Activated CD8-positive, alpha-beta memory T cell treated with anti-CD3 and anti-CD28 coated beads, Interleukin-2, amount 10 ng/mL, durations not matched to agents 7 days and 5 days (primary cell): ENCODE measurements around the gene DUS3L. TPM values are rescaled to one million over a fixed set of nuclear protein-coding genes. Genes with fewer than 3 reads are reported as not detected.
"Not testable (repeated sequence)": the region's sequence is repeated elsewhere in the genome, so short reads cannot be mapped to it uniquely, and the experiment has no call there.

Experiments used
- ATAC-seq: fragments of 150-1000 bp; cut with Tn5 transposase; one replicate; pipeline ENCODE4 v1.10.0; 2021; ENCODE audit warnings: moderate library complexity
- CTCF ChIA-PET: fragments of 350-600 bp; sonication (Branson Sonifier 250); formaldehyde crosslinking; loops from one replicate; lab custom pipeline; 2021; ENCODE audit warnings: antibody characterized with exemption; lab: Charles Lee
- DNase-seq: peaks from one replicate; pipeline ENCODE4 v3.0.0-alpha.2; 2020
- H3K27ac Mint-ChIP-seq: one replicate; pipeline ENCODE4 v1.8.0; 2021; ENCODE audit warnings: mild to moderate bottlenecking, mixed read lengths
- H3K27me3 Mint-ChIP-seq: one replicate; pipeline ENCODE4 v1.8.0; 2021; ENCODE audit warnings: mixed read lengths
- H3K36me3 Mint-ChIP-seq: one replicate; pipeline ENCODE4 v1.8.0; 2021; ENCODE audit warnings: mild to moderate bottlenecking, mixed read lengths
- H3K4me1 Mint-ChIP-seq: one replicate; pipeline ENCODE4 v1.8.0; 2021; ENCODE audit warnings: mixed read lengths
- H3K4me3 Mint-ChIP-seq: one replicate; pipeline ENCODE4 v1.8.0; 2021; ENCODE audit warnings: mild to moderate bottlenecking, moderate library complexity, mixed read lengths
- H3K9me3 Mint-ChIP-seq: one replicate; pipeline ENCODE4 v1.8.0; 2022; ENCODE audit warnings: low read depth, mixed read lengths
- total RNA-seq, 2 experiments: library from RNA; stranded (reverse); gene quantifications; one replicate each; pipeline ENCODE4 v1.2.3, GENCODE V29; 2021

Gene DUS3L
- total RNA-seq, 2 experiments from 2014 or later: 53.0 to 64.0 TPM

GRCh38 chr19:5785423-5785822 lies 5.5 kb downstream of the DUS3L start:
- DNase-seq (no peak), ATAC-seq (no peak)
- H3K27ac Mint-ChIP-seq: no peak overlapping the region
- no peak overlapping the region for H3K4me3 Mint-ChIP-seq
- H3K36me3 Mint-ChIP-seq: peaks cover 28% of the 10 kb centered on the region
- CTCF ChIA-PET: interaction anchor here (1.5 kb wide), 1 partner anchor 8 kb away, joined by 3 read pairs; no protein-coding TSS in a partner anchor
- peaks cover 8% of the 10 kb centered on the region for H3K4me1 Mint-ChIP-seq
- H3K27me3 Mint-ChIP-seq: no peaks in the 10 kb centered on the region
- no peaks in the 10 kb centered on the region for H3K9me3 Mint-ChIP-seq

GRCh38 chr19:5784581-5785147 lies 6.3 kb downstream of the DUS3L start, which contains the start of gene PRR22:
TSS of gene PRR22 (minus strand) at chr19:5784746. CDS start at chr19:5784660, 86 bp downstream.
- DNase-seq: no peak
- peaks cover 1% of the 10 kb centered on the region for H3K4me1 Mint-ChIP-seq
- no peak within 1 kb of the TSS for H3K4me3 Mint-ChIP-seq
- CTCF ChIA-PET: interaction anchor here (0.9 to 1.5 kb wide), 2 partner anchors 9 to 19 kb away, joined by 3 read pairs; no protein-coding TSS in a partner anchor
- H3K36me3 Mint-ChIP-seq: peaks cover 22% of the 10 kb centered on the region
- no peaks in the 10 kb centered on the region for H3K9me3 Mint-ChIP-seq
- H3K27me3 Mint-ChIP-seq: no peaks in the 10 kb centered on the region
- H3K27ac Mint-ChIP-seq: no peak within 1 kb of the TSS
- no peak for ATAC-seq

- H3K36me3 Mint-ChIP-seq: peaks cover 15% of the 10 kb centered on the region
These were observed 7.7 kb downstream of the DUS3L start for GRCh38 chr19:5782945-5783919.

GRCh38 chr19:5782322-5782721 lies 8.6 kb downstream of the DUS3L start:
- Mint-ChIP-seq H3K27ac (no peak overlapping the region), H3K4me1 (no peaks in the 10 kb centered on the region), H3K9me3 (no peaks in the 10 kb centered on the region), H3K36me3 (peaks cover 11% of the 10 kb centered on the region), H3K27me3 (no peaks in the 10 kb centered on the region), H3K4me3 (no peak overlapping the region)
- DNase-seq (no peak), ATAC-seq (no peak)
- CTCF ChIA-PET: no interaction called here

More at GRCh38 chr19:5782945-5783919, 7.7 kb downstream of the DUS3L start:
- Mint-ChIP-seq H3K4me3 (no peak overlapping the region), H3K27me3 (no peaks in the 10 kb centered on the region), H3K9me3 (no peaks in the 10 kb centered on the region), H3K27ac (no peak overlapping the region), H3K4me1 (no peaks in the 10 kb centered on the region)
- CTCF ChIA-PET: interaction anchor here (0.9 kb wide), 1 partner anchor 21 kb away, joined by 3 read pairs; no protein-coding TSS in a partner anchor
- no peak for DNase-seq
- no peak for ATAC-seq

GRCh38 chr19:5780916-5781315 lies 10.0 kb downstream of the DUS3L start:
- H3K36me3 Mint-ChIP-seq, H3K4me3 Mint-ChIP-seq, H3K27me3 Mint-ChIP-seq, H3K9me3 Mint-ChIP-seq, DNase-seq, ATAC-seq, H3K4me1 Mint-ChIP-seq, H3K27ac Mint-ChIP-seq: not testable (repeated sequence)
- CTCF ChIA-PET: interaction anchor here (0.8 kb wide), 1 partner anchor 23 kb away, joined by 3 read pairs; no protein-coding TSS in a partner anchor

- no peaks in the 10 kb centered on the region for H3K9me3 Mint-ChIP-seq
- CTCF ChIA-PET: no interaction called here
- no peaks in the 10 kb centered on the region for H3K27me3 Mint-ChIP-seq
- ATAC-seq (no peak), DNase-seq (no peak)
- no peaks in the 10 kb centered on the region for H3K36me3 Mint-ChIP-seq
- H3K4me3 Mint-ChIP-seq: no peak overlapping the region
- H3K4me1 Mint-ChIP-seq: no peaks in the 10 kb centered on the region
- H3K27ac Mint-ChIP-seq: no peak overlapping the region
These were observed 12.6 kb downstream of the DUS3L start for GRCh38 chr19:5778402-5778801.

GRCh38 chr19:5775668-5776309 lies 15.2 kb downstream of the DUS3L start:
- CTCF ChIA-PET: no interaction called here
- ATAC-seq: no peak
- Mint-ChIP-seq H3K4me3 (no peak overlapping the region), H3K36me3 (no peaks in the 10 kb centered on the region), H3K27ac (no peak overlapping the region), H3K27me3 (no peaks in the 10 kb centered on the region), H3K4me1 (no peaks in the 10 kb centered on the region), H3K9me3 (no peaks in the 10 kb centered on the region)
- DNase-seq: no peak

GRCh38 chr19:5774921-5775320 lies 16.0 kb downstream of the DUS3L start:
- ATAC-seq: no peak
- Mint-ChIP-seq H3K4me1 (no peaks in the 10 kb centered on the region), H3K9me3 (no peaks in the 10 kb centered on the region), H3K4me3 (no peak overlapping the region), H3K36me3 (no peaks in the 10 kb centered on the region), H3K27me3 (no peaks in the 10 kb centered on the region), H3K27ac (no peak overlapping the region)
- DNase-seq: no peak
- CTCF ChIA-PET: no interaction called here

GRCh38 chr19:5773276-5773675 lies 17.7 kb downstream of the DUS3L start:
- H3K36me3 Mint-ChIP-seq: no peaks in the 10 kb centered on the region
- CTCF ChIA-PET: interaction anchor here (0.9 kb wide), 1 partner anchor 31 kb away, joined by 3 read pairs; no protein-coding TSS in a partner anchor
- H3K9me3 Mint-ChIP-seq: no peaks in the 10 kb centered on the region
- ATAC-seq (no peak), DNase-seq (no peak)
- no peaks in the 10 kb centered on the region for H3K4me1 Mint-ChIP-seq
- H3K27ac Mint-ChIP-seq: no peak overlapping the region
- no peak overlapping the region for H3K4me3 Mint-ChIP-seq
- H3K27me3 Mint-ChIP-seq: no peaks in the 10 kb centered on the region

GRCh38 chr19:5772416-5772815 lies 18.5 kb downstream of the DUS3L start:
- DNase-seq (no peak), ATAC-seq (no peak)
- H3K9me3 Mint-ChIP-seq: no peaks in the 10 kb centered on the region
- H3K36me3 Mint-ChIP-seq: no peaks in the 10 kb centered on the region
- H3K27ac Mint-ChIP-seq: no peak overlapping the region
- CTCF ChIA-PET: interaction anchor here (0.9 kb wide), 2 partner anchors 22 to 32 kb away, joined by 3 read pairs; no protein-coding TSS in a partner anchor
- H3K4me3 Mint-ChIP-seq: no peak overlapping the region
- no peaks in the 10 kb centered on the region for H3K27me3 Mint-ChIP-seq
- no peaks in the 10 kb centered on the region for H3K4me1 Mint-ChIP-seq

- DNase-seq (no peak), ATAC-seq (no peak)
- H3K4me1 Mint-ChIP-seq: no peaks in the 10 kb centered on the region
- CTCF ChIA-PET: no interaction called here
- H3K36me3 Mint-ChIP-seq: no peaks in the 10 kb centered on the region
- H3K4me3 Mint-ChIP-seq: no peak overlapping the region
- H3K27ac Mint-ChIP-seq: no peak overlapping the region
- H3K9me3 Mint-ChIP-seq: no peaks in the 10 kb centered on the region
- no peaks in the 10 kb centered on the region for H3K27me3 Mint-ChIP-seq
These were observed 23.0 kb downstream of the DUS3L start for GRCh38 chr19:5767949-5768348.

- no peaks in the 10 kb centered on the region for H3K36me3 Mint-ChIP-seq
- no peaks in the 10 kb centered on the region for H3K4me1 Mint-ChIP-seq
- CTCF ChIA-PET: no interaction called here
- H3K27ac Mint-ChIP-seq: no peak overlapping the region
- H3K9me3 Mint-ChIP-seq: peaks cover 5% of the 10 kb centered on the region
- no peak overlapping the region for H3K4me3 Mint-ChIP-seq
- ATAC-seq: no peak
- no peaks in the 10 kb centered on the region for H3K27me3 Mint-ChIP-seq
- no peak for DNase-seq
These were observed 25.7 kb downstream of the DUS3L start for GRCh38 chr19:5765220-5765619.

- no peaks in the 10 kb centered on the region for H3K36me3 Mint-ChIP-seq
- H3K4me1 Mint-ChIP-seq: no peaks in the 10 kb centered on the region
- H3K4me3 Mint-ChIP-seq: no peak overlapping the region
- H3K27ac Mint-ChIP-seq: no peak overlapping the region
- H3K27me3 Mint-ChIP-seq: no peaks in the 10 kb centered on the region
- ATAC-seq (no peak), DNase-seq (no peak)
- H3K9me3 Mint-ChIP-seq: peaks cover 5% of the 10 kb centered on the region
- CTCF ChIA-PET: no interaction called here
These were observed 28.2 kb downstream of the DUS3L start for GRCh38 chr19:5762608-5763217.
